Measurements from ENCODE around the gene SLCO4A1. TPM values are rescaled to one million over a fixed set of nuclear protein-coding genes. Genes with fewer than 3 reads are reported as not detected.
A peak's percentile ranks its signal among the peaks of the same experiment; 100 is the strongest.

The SLCO4A1 gene
- total RNA-seq, result 10 to 100 TPM in 1 of 2 donors, 1 to 10 TPM in 1; 4.7 to 49.6 TPM
- 100 to 1,000 TPM in 1 of 2 donors, 10 to 100 TPM in 1; 35.3 to 152 TPM for polyA plus RNA-seq
- long read RNA-seq, donor 1, result 0 reads
- long read RNA-seq, donor 2, result 0 reads
- long read RNA-seq, donor 3, result 0 reads
- long read RNA-seq, donor 4, result 0 reads
- long read RNA-seq, donor 5, result 0 reads

- peaks cover 0 to 1% (median 0%) of the 10 kb centered on the region in 4 donors for H3K36me3 ChIP-seq (ENCODE audit: control insufficient read depth in 4 of 4, insufficient read depth in 4 of 4, low read length in 4 of 4)
- H3K27ac ChIP-seq (ENCODE audit: low read depth in 1 of 2, low read length in 1 of 2), result peak within 1 kb of the TSS; percentile 68 to 79
- WGBS, 2 donors, result 0 to 1% methylated on average over 35 to 82 of the region's 82 CpGs
- H3K9ac ChIP-seq (ENCODE audit: insufficient read depth in 1 of 2, low read length in 2 of 2), result no peak within 1 kb of the TSS
- TF ChIP-seq CTCF (IDR thresholded peaks at IDR 0.05; ENCODE audit: control extremely low read depth, extremely low read depth), result no peak
- DNase-seq, result peak; percentile 38 to 69 (median 61)
- peak within 1 kb of the TSS; percentile 71 for H3K4me3 ChIP-seq
- H3K27me3 ChIP-seq (ENCODE audit: control insufficient read depth in 3 of 3, insufficient read depth in 3 of 3, low read length in 2 of 3), result peaks cover 0 to 47% (median 27%) of the 10 kb centered on the region in 3 donors
- ATAC-seq (ENCODE audit: insufficient read depth, low FRiP score), result peak; percentile 87
- H3K9me3 ChIP-seq (ENCODE audit: control insufficient read depth in 4 of 4, insufficient read depth in 3 of 4, low read length in 3 of 4), result peaks cover 0 to 2% (median 0%) of the 10 kb centered on the region in 4 donors
- peaks cover 0 to 16% (median 0%) of the 10 kb centered on the region in 5 donors for H3K4me1 ChIP-seq (ENCODE audit: control insufficient read depth in 5 of 5, insufficient read depth in 5 of 5, low read length in 5 of 5)
These were observed at the start of gene SLCO4A1 for GRCh38 chr20:62642051-62642665. Gene SLCO4A1 (plus strand): TSS chr20:62642503. CDS start chr20:62656455, 13,952 bp downstream.

- Histone ChIP-seq H3K27me3 (ENCODE audit: control insufficient read depth in 3 of 3, insufficient read depth in 3 of 3, low read length in 2 of 3) (peaks cover 0 to 37% (median 9%) of the 10 kb centered on the region in 3 donors), H3K27ac (ENCODE audit: low read depth in 1 of 2, low read length in 1 of 2) (no peak overlapping the region), H3K36me3 (ENCODE audit: control insufficient read depth in 4 of 4, insufficient read depth in 4 of 4, low read length in 4 of 4) (no peaks in the 10 kb centered on the region), H3K4me1 (ENCODE audit: control insufficient read depth in 5 of 5, insufficient read depth in 5 of 5, low read length in 5 of 5) (peaks cover 0 to 3% (median 0%) of the 10 kb centered on the region in 5 donors), H3K9me3 (ENCODE audit: control insufficient read depth in 4 of 4, insufficient read depth in 3 of 4, low read length in 3 of 4) (no peaks in the 10 kb centered on the region), H3K9ac (ENCODE audit: insufficient read depth in 1 of 2, low read length in 2 of 2) (no peak overlapping the region), H3K4me3 (no peak overlapping the region)
- 81% methylated on average over 11 of the region's 11 CpGs for WGBS, 2 donors
- DNase-seq, result no peak
- ATAC-seq (ENCODE audit: insufficient read depth, low FRiP score), result no peak
- no peak for TF ChIP-seq CTCF (IDR thresholded peaks at IDR 0.05; ENCODE audit: control extremely low read depth, extremely low read depth)
These were observed 49.7 kb upstream of the SLCO4A1 start for GRCh38 chr20:62592506-62593177.

GRCh38 chr20:62593616-62594015 lies 48.7 kb upstream of the SLCO4A1 start:
- no peak overlapping the region for H3K9ac ChIP-seq (ENCODE audit: insufficient read depth in 1 of 2, low read length in 2 of 2)
- no peak overlapping the region for H3K27ac ChIP-seq (ENCODE audit: low read depth in 1 of 2, low read length in 1 of 2)
- no peak overlapping the region for H3K4me3 ChIP-seq
- 74 to 78% methylated on average over 3 of the region's 3 CpGs for WGBS, 2 donors
- no peaks in the 10 kb centered on the region for H3K36me3 ChIP-seq (ENCODE audit: control insufficient read depth in 4 of 4, insufficient read depth in 4 of 4, low read length in 4 of 4)
- no peaks in the 10 kb centered on the region for H3K9me3 ChIP-seq (ENCODE audit: control insufficient read depth in 4 of 4, insufficient read depth in 3 of 4, low read length in 3 of 4)
- ATAC-seq (ENCODE audit: insufficient read depth, low FRiP score) (no peak), DNase-seq (no peak)
- H3K4me1 ChIP-seq (ENCODE audit: control insufficient read depth in 5 of 5, insufficient read depth in 5 of 5, low read length in 5 of 5), result peaks cover 0 to 3% (median 0%) of the 10 kb centered on the region in 5 donors
- peaks cover 0 to 42% (median 9%) of the 10 kb centered on the region in 3 donors for H3K27me3 ChIP-seq (ENCODE audit: control insufficient read depth in 3 of 3, insufficient read depth in 3 of 3, low read length in 2 of 3)
- no peak for TF ChIP-seq CTCF (IDR thresholded peaks at IDR 0.05; ENCODE audit: control extremely low read depth, extremely low read depth)
